ENCODE data around the gene BRINP1.

Gene BRINP1

GRCh38 chr9:119310741-119311140 lies 58.5 kb downstream of the BRINP1 start:
- Mint-ChIP-seq H3K4me1 (no peaks in the 10 kb centered on the region), H3K4me3 (no peak overlapping the region), H3K27me3 (peaks cover 8% of the 10 kb centered on the region), H3K9me3 (no peaks in the 10 kb centered on the region), H3K36me3 (no peaks in the 10 kb centered on the region), H3K27ac (no peak overlapping the region)
- no peak for ATAC-seq

GRCh38 chr9:119307471-119307870 lies 61.8 kb downstream of the BRINP1 start:
- no peak for ATAC-seq
- Mint-ChIP-seq H3K27ac (no peak overlapping the region), H3K9me3 (no peaks in the 10 kb centered on the region), H3K4me1 (no peaks in the 10 kb centered on the region), H3K36me3 (no peaks in the 10 kb centered on the region), H3K4me3 (no peak overlapping the region), H3K27me3 (peaks cover 8% of the 10 kb centered on the region)

- peaks cover 8% of the 10 kb centered on the region for H3K27me3 Mint-ChIP-seq
- H3K4me1 Mint-ChIP-seq, result no peaks in the 10 kb centered on the region
- no peak overlapping the region for H3K27ac Mint-ChIP-seq
- no peaks in the 10 kb centered on the region for H3K36me3 Mint-ChIP-seq
- no peak for ATAC-seq
- peaks cover 4% of the 10 kb centered on the region for H3K9me3 Mint-ChIP-seq
- no peak overlapping the region for H3K4me3 Mint-ChIP-seq
These were observed 64.7 kb downstream of the BRINP1 start for GRCh38 chr9:119304555-119304954.

- Mint-ChIP-seq H3K27ac (no peak overlapping the region), H3K36me3 (no peaks in the 10 kb centered on the region), H3K4me3 (no peak overlapping the region), H3K27me3 (peaks cover 8% of the 10 kb centered on the region), H3K9me3 (peaks cover 7% of the 10 kb centered on the region), H3K4me1 (peaks cover 8% of the 10 kb centered on the region)
- no peak for ATAC-seq
These were observed 66.1 kb downstream of the BRINP1 start for GRCh38 chr9:119302988-119303698.

GRCh38 chr9:119298076-119298853 lies 71.0 kb downstream of the BRINP1 start:
- no peak overlapping the region for H3K27ac Mint-ChIP-seq
- peak; percentile 48 for ATAC-seq
- no peaks in the 10 kb centered on the region for H3K27me3 Mint-ChIP-seq
- H3K4me3 Mint-ChIP-seq, result no peak overlapping the region
- no peaks in the 10 kb centered on the region for H3K36me3 Mint-ChIP-seq
- peaks cover 12% of the 10 kb centered on the region for H3K4me1 Mint-ChIP-seq
- peaks cover 9% of the 10 kb centered on the region for H3K9me3 Mint-ChIP-seq

GRCh38 chr9:119291554-119291953 lies 77.7 kb downstream of the BRINP1 start:
- Mint-ChIP-seq H3K4me1 (no peaks in the 10 kb centered on the region), H3K4me3 (no peak overlapping the region), H3K27ac (no peak overlapping the region), H3K27me3 (peaks cover 9% of the 10 kb centered on the region), H3K36me3 (no peaks in the 10 kb centered on the region), H3K9me3 (peaks cover under 1% of the 10 kb centered on the region)
- no peak for ATAC-seq

- H3K27ac Mint-ChIP-seq, result no peak overlapping the region
- peaks cover 25% of the 10 kb centered on the region for H3K27me3 Mint-ChIP-seq
- H3K4me3 Mint-ChIP-seq, result no peak overlapping the region
- ATAC-seq, result no peak
- no peaks in the 10 kb centered on the region for H3K36me3 Mint-ChIP-seq
- H3K4me1 Mint-ChIP-seq, result no peaks in the 10 kb centered on the region
- no peaks in the 10 kb centered on the region for H3K9me3 Mint-ChIP-seq
These were observed 79.3 kb downstream of the BRINP1 start for GRCh38 chr9:119289740-119290433.

- Mint-ChIP-seq H3K27ac (no peak overlapping the region), H3K27me3 (peaks cover 41% of the 10 kb centered on the region), H3K4me1 (no peaks in the 10 kb centered on the region), H3K36me3 (no peaks in the 10 kb centered on the region), H3K9me3 (no peaks in the 10 kb centered on the region), H3K4me3 (no peak overlapping the region)
- no peak for ATAC-seq
These were observed 84.5 kb downstream of the BRINP1 start for GRCh38 chr9:119284587-119285337.

GRCh38 chr9:119284118-119284517 lies 85.1 kb downstream of the BRINP1 start:
- H3K4me3 Mint-ChIP-seq, result no peak overlapping the region
- H3K36me3 Mint-ChIP-seq, result no peaks in the 10 kb centered on the region
- H3K9me3 Mint-ChIP-seq, result no peaks in the 10 kb centered on the region
- H3K4me1 Mint-ChIP-seq, result no peaks in the 10 kb centered on the region
- H3K27ac Mint-ChIP-seq, result no peak overlapping the region
- H3K27me3 Mint-ChIP-seq, result peaks cover 41% of the 10 kb centered on the region
- ATAC-seq, result no peak

GRCh38 chr9:119283078-119283794 lies 86.0 kb downstream of the BRINP1 start:
- Mint-ChIP-seq H3K27me3 (peaks cover 45% of the 10 kb centered on the region), H3K4me3 (no peak overlapping the region), H3K9me3 (no peaks in the 10 kb centered on the region)

GRCh38 chr9:119282476-119283077 lies 86.7 kb downstream of the BRINP1 start:
- no peaks in the 10 kb centered on the region for H3K4me1 Mint-ChIP-seq
- no peaks in the 10 kb centered on the region for H3K36me3 Mint-ChIP-seq
- H3K4me3 Mint-ChIP-seq, result no peak overlapping the region
- peaks cover 51% of the 10 kb centered on the region for H3K27me3 Mint-ChIP-seq
- H3K9me3 Mint-ChIP-seq, result no peaks in the 10 kb centered on the region
- no peak for ATAC-seq
- H3K27ac Mint-ChIP-seq, result no peak overlapping the region

More at GRCh38 chr9:119283078-119283794, 86.0 kb downstream of the BRINP1 start:
- Mint-ChIP-seq H3K4me1 (no peaks in the 10 kb centered on the region), H3K27ac (no peak overlapping the region), H3K36me3 (no peaks in the 10 kb centered on the region)
- ATAC-seq, result no peak

- peaks cover 44% of the 10 kb centered on the region for H3K27me3 Mint-ChIP-seq
- ATAC-seq, result no peak
- H3K4me1 Mint-ChIP-seq, result no peaks in the 10 kb centered on the region
- H3K9me3 Mint-ChIP-seq, result no peaks in the 10 kb centered on the region
- H3K27ac Mint-ChIP-seq, result no peak overlapping the region
- no peak overlapping the region for H3K4me3 Mint-ChIP-seq
- no peaks in the 10 kb centered on the region for H3K36me3 Mint-ChIP-seq
These were observed 88.3 kb downstream of the BRINP1 start for GRCh38 chr9:119280740-119281485.

- no peak overlapping the region for H3K4me3 Mint-ChIP-seq
- no peak for ATAC-seq
- H3K27ac Mint-ChIP-seq, result no peak overlapping the region
- no peaks in the 10 kb centered on the region for H3K9me3 Mint-ChIP-seq
- no peaks in the 10 kb centered on the region for H3K4me1 Mint-ChIP-seq
- H3K36me3 Mint-ChIP-seq, result no peaks in the 10 kb centered on the region
- H3K27me3 Mint-ChIP-seq, result peaks cover 19% of the 10 kb centered on the region
These were observed 91.1 kb downstream of the BRINP1 start for GRCh38 chr9:119278171-119278570.
